CD4-positive, CD25-positive, alpha-beta regulatory T cell (primary cell): Measurements from ENCODE around the gene PLB1. TPM values are rescaled to one million over a fixed set of nuclear protein-coding genes. Genes with fewer than 3 reads are reported as not detected.
"Not testable (repeated sequence)": the region's sequence is repeated elsewhere in the genome, so short reads cannot be mapped to it uniquely, and the experiment has no call there.

Experiments
- ATAC-seq, 2 donors: fragments of 150-1000 bp; cut with Tn5 transposase; one replicate each; pipeline ENCODE4 v1.10.0; 2021; ENCODE audit warnings: low read depth in 2 of 2, moderate number of reproducible peaks in 2 of 2, moderate library complexity in 1 of 2
- DNase-seq, 3 donors: peaks; one replicate each; pipeline versions ENCODE4 v3.0.0 to v3.0.0-alpha.2; 2012 to 2022; ENCODE audit warnings: mixed read lengths in 1 of 3
- H3K27ac ChIP-seq: one replicate; pipeline ENCODE4 v1.7.0; 2013; ENCODE audit warnings: mild to moderate bottlenecking, low read length; ENCODE audit not compliant: insufficient read depth, poor library complexity, severe bottlenecking
- H3K27me3 ChIP-seq: one replicate; pipeline ENCODE4 v1.7.0; 2013; ENCODE audit warnings: low read length; ENCODE audit not compliant: control insufficient read depth, insufficient read depth
- H3K36me3 ChIP-seq: one replicate; pipeline ENCODE4 v1.7.0; 2013; ENCODE audit warnings: mild to moderate bottlenecking, low read length, moderate library complexity; ENCODE audit not compliant: control insufficient read depth, insufficient read depth
- H3K4me1 ChIP-seq: 2 replicates; pipeline ENCODE4 v1.7.0; 2013; ENCODE audit warnings: mild to moderate bottlenecking, low read length; ENCODE audit not compliant: insufficient read depth, control insufficient read depth, poor library complexity, severe bottlenecking
- H3K4me3 ChIP-seq: one replicate; pipeline ENCODE4 v1.7.0; 2013; ENCODE audit warnings: low read depth, mild to moderate bottlenecking, low read length, moderate library complexity
- H3K9me3 ChIP-seq, 2 experiments: 1 replicate in 1 of 2; 2 replicates in 1 of 2; pipeline ENCODE4 v1.7.0; 2013; ENCODE audit warnings: low read length in 2 of 2, mild to moderate bottlenecking in 1 of 2, moderate library complexity in 1 of 2; ENCODE audit not compliant: control insufficient read depth in 2 of 2
- H3K27ac Mint-ChIP-seq, 3 donors: one replicate each; pipeline ENCODE4 v1.8.0; 2020 to 2022; ENCODE audit warnings: mild to moderate bottlenecking in 3 of 3, mixed read lengths in 3 of 3, moderate library complexity in 2 of 3
- H3K27me3 Mint-ChIP-seq: one replicate; pipeline ENCODE4 v1.8.0; 2022; ENCODE audit warnings: mild to moderate bottlenecking, mixed read lengths
- H3K36me3 Mint-ChIP-seq: one replicate; pipeline ENCODE4 v1.8.0; 2020; ENCODE audit warnings: mixed read lengths
- H3K4me1 Mint-ChIP-seq, 4 donors: one replicate each; pipeline ENCODE4 v1.8.0; 2020 to 2022; ENCODE audit warnings: mixed read lengths in 4 of 4, mild to moderate bottlenecking in 1 of 4
- H3K4me3 Mint-ChIP-seq, 4 donors: one replicate each; pipeline ENCODE4 v1.8.0; 2020 to 2022; ENCODE audit warnings: mild to moderate bottlenecking in 4 of 4, mixed read lengths in 4 of 4, moderate library complexity in 3 of 4
- H3K9me3 Mint-ChIP-seq, 7 donors: one replicate each; pipeline ENCODE4 v1.8.0; 2020 to 2022; ENCODE audit warnings: mixed read lengths in 7 of 7, mild to moderate bottlenecking in 3 of 7, moderate library complexity in 2 of 7
- polyA plus RNA-seq, 4 donors: library from polyadenylated mRNA; unstranded; fragments of 300-500 nt; fragmentation: Illumina TruSeq; gene quantifications; one replicate each; pipeline ENCODE4 v1.2.3, GENCODE V29; 2021
- total RNA-seq: library from RNA; stranded (reverse); gene quantifications from one replicate; pipeline ENCODE4 v1.2.3, GENCODE V29; 2022

Gene PLB1
- total and polyA plus RNA-seq, 5 donors from 2014 or later: 0.08 to 2.5 (median 0.97) TPM

DNA sequence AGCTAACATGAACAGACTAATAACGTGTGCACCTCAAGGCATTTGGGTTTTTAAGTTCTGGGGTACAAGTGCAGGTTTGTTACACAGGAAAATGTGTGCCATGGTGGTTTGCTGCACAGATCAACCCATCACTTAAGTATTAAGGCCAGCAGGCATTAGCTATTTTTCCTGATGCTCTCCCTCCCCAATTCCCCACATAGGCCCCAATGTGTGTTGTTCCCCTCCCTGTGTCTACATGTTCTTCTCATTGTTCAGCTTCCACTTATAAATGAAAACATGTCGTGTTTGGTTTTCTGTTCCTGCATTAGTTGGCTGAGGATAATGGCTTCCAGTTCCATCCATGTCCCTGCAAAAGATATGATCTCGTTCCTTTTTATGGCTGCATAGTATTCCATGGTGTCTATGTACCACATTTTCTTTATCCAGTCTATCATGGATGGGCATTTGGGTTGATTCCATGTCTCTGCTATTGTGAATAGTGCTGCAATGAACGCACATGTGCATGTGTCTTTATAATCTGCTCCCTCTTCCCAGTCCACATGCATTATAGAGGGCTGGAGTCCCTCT, 170.0 kb downstream of the PLB1 start:
- not testable (repeated sequence) for H3K4me3 Mint-ChIP-seq, H3K27ac Mint-ChIP-seq, ATAC-seq, H3K27ac ChIP-seq, H3K36me3 Mint-ChIP-seq, H3K4me3 ChIP-seq, H3K9me3 Mint-ChIP-seq, H3K27me3 ChIP-seq, DNase-seq, H3K36me3 ChIP-seq, H3K4me1 ChIP-seq, H3K9me3 ChIP-seq
- H3K27me3 Mint-ChIP-seq: peaks cover 12% of the 10 kb centered on the region
- peaks cover 0 to 11% (median 2%) of the 10 kb centered on the region in 4 donors for H3K4me1 Mint-ChIP-seq

DNA sequence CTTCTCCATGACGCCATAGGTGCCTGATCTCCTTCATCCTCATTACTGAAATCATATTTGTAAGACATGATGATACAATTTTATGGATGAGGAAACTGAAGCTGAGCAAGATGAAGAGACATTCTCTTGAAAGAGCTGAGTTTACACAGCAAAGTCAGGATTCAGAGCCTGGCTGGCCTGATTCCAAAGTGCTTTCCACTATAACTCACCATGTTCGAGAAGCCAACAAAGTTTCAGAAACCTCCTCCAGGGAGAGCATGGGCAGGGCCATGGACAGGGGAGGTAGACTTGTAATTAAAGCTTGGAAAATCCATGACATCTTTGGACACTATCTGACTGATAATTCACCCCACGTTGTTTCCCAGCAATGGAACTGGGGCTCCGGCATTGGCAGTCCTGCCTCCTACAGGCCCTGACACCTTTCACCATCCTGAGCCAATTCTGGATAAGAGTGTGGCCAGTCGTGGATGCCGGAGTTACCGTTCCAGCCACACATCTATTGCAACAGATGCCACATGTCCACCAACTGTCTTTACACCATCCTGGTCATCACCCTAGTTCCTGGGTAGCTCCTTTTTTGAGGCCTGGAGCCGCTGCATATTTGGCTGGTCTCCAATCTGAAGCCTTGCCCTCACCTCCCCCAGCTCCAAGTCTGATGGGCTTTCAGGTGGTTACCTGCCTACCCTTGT, 170.8 kb downstream of the PLB1 start:
- DNase-seq (no peak), ATAC-seq (no peak)
- Mint-ChIP-seq H3K4me1 (peaks cover 0 to 11% (median 2%) of the 10 kb centered on the region in 4 donors), H3K4me3 (peak overlapping the region in 1 of 4 donors; percentile 78), H3K27me3 (peaks cover 12% of the 10 kb centered on the region), H3K9me3 (peaks cover 0 to 7% (median 1%) of the 10 kb centered on the region in 7 donors), H3K27ac (peak overlapping the region in 1 of 3 donors; percentile 10), H3K36me3 (peaks cover 3% of the 10 kb centered on the region)
- Histone ChIP-seq H3K4me1 (no peaks in the 10 kb centered on the region), H3K4me3 (no peak overlapping the region), H3K36me3 (no peaks in the 10 kb centered on the region), H3K27me3 (no peaks in the 10 kb centered on the region), H3K27ac (no peak overlapping the region), H3K9me3 (no peaks in the 10 kb centered on the region)

DNA sequence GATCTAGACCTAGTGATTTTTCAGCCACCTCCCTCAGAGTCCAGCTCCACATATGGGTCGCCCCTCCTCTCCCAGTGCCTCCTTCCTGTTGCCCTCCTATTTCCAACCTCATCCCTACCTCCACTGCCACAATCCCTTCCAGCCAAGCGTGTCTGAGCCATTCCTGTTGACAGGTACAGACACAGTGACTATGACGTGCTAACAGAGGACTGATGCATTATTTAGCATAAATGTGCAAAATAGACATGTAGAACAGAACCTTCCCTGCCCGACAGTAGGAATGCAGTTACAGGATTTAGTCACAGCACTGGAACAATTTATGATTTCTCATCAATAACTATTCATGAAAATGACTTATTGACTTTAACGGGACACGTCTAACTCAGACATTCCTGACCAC, 171.4 kb downstream of the PLB1 start:
- H3K4me3 Mint-ChIP-seq: no peak overlapping the region
- H3K4me1 Mint-ChIP-seq: peaks cover 0 to 11% (median 2%) of the 10 kb centered on the region in 4 donors
- no peaks in the 10 kb centered on the region for H3K9me3 ChIP-seq
- peaks cover 0 to 5% (median 1%) of the 10 kb centered on the region in 7 donors for H3K9me3 Mint-ChIP-seq
- H3K27ac ChIP-seq: no peak overlapping the region
- no peaks in the 10 kb centered on the region for H3K27me3 ChIP-seq
- DNase-seq (no peak), ATAC-seq (no peak)
- H3K27me3 Mint-ChIP-seq: peaks cover 12% of the 10 kb centered on the region
- no peak overlapping the region for H3K4me3 ChIP-seq
- H3K36me3 Mint-ChIP-seq: peaks cover 5% of the 10 kb centered on the region
- H3K27ac Mint-ChIP-seq: peak overlapping the region in 1 of 3 donors; percentile 47
- H3K4me1 ChIP-seq: no peaks in the 10 kb centered on the region
- H3K36me3 ChIP-seq: no peaks in the 10 kb centered on the region

DNA sequence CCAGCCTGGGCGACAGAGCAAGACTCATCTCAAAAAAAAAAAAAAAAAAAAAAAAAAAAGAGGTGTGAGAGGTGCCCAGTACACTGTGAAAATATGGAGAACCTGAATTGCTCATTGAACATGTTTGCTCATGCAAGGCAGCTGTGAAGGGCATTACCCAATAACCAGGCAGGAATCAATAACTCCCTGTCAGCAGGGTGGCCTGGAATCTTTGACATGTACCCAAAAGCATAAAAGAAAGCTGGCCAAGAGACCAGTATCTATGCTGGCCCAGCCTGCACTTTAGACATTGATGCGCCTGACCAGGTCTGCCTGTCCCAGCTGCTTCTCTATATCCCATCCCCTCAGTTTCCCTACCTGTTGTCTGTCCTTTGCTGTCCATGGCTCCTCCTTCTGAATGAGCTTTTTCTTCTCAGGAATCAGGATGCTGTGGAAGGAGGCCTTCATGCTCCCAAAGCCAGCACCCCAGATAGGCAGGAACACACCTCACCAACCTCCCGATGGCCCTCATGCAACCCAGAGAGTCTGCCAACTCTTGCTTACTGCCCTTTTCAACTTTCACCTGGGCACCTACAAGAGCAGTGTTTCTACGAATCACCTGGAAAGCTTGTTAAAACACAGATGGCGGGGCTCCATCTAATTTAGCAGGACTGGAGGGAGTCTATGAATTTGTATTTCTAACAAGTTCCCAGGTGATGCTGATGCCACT, 172.4 kb downstream of the PLB1 start:
- Mint-ChIP-seq H3K4me1 (peaks cover 0 to 7% (median 2%) of the 10 kb centered on the region in 4 donors), H3K27me3 (peaks cover 8% of the 10 kb centered on the region), H3K4me3 (no peak overlapping the region), H3K36me3 (peaks cover 5% of the 10 kb centered on the region), H3K27ac (no peak overlapping the region), H3K9me3 (peaks cover 0 to 10% (median 5%) of the 10 kb centered on the region in 7 donors)
- no peaks in the 10 kb centered on the region for H3K36me3 ChIP-seq
- ATAC-seq (no peak), DNase-seq (no peak)
- H3K4me1 ChIP-seq: no peaks in the 10 kb centered on the region
- no peaks in the 10 kb centered on the region for H3K27me3 ChIP-seq
- H3K4me3 ChIP-seq: no peak overlapping the region
- H3K9me3 ChIP-seq: peaks cover 3 to 7% of the 10 kb centered on the region in 2 experiments
- H3K27ac ChIP-seq: no peak overlapping the region

DNA sequence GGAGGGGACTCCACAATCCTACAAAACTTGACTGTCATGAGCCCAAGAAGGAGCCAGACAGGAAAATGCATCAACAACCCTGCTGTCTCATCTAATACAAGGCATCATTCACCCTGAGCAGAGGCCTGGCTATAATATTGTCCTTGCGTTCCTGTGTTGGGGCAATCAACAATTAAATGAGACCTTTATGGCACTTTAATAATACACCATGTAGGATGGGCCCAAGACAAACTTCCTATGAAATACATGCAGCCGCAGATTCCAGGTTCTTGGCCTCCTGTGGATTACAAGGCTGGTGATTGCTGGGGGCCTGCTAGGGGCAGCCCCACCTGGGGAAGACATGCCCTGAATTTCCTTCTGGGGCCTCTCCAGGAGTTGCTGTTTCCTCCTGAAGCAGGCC, 173.0 kb downstream of the PLB1 start:
- peaks cover 5% of the 10 kb centered on the region for H3K36me3 Mint-ChIP-seq
- H3K4me1 ChIP-seq: no peaks in the 10 kb centered on the region
- no peaks in the 10 kb centered on the region for H3K36me3 ChIP-seq
- H3K4me1 Mint-ChIP-seq: peaks cover 0 to 5% (median 2%) of the 10 kb centered on the region in 4 donors
- no peak overlapping the region for H3K27ac Mint-ChIP-seq
- H3K9me3 Mint-ChIP-seq: peaks cover 0 to 13% (median 5%) of the 10 kb centered on the region in 7 donors
- no peak overlapping the region for H3K4me3 ChIP-seq
- peaks cover 8% of the 10 kb centered on the region for H3K27me3 Mint-ChIP-seq
- no peak overlapping the region for H3K4me3 Mint-ChIP-seq
- no peak overlapping the region for H3K27ac ChIP-seq
- no peaks in the 10 kb centered on the region for H3K27me3 ChIP-seq
- peaks cover 3 to 7% of the 10 kb centered on the region in 2 experiments for H3K9me3 ChIP-seq
- ATAC-seq (no peak), DNase-seq (no peak)

DNA sequence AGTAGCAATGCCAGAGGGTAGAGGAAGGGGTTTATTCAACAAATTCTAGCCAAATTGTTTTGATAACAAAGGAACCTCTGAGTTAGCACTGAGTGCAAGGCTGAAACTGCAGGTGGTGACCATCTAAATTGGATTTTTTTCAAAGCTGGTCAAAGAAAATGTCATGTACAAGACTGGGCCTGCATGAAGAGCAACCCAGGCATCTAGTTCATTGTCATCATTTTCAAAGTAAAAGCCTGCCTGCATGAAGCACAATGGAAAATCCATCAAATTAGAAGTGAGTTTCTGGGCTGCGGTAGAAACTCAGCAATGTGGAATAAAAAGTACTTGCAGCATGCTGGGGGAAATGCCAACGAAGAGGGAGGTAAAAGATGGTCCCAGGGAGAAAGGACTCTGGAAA, 175.0 kb downstream of the PLB1 start:
- Histone ChIP-seq H3K9me3 (peaks cover 3 to 7% of the 10 kb centered on the region in 2 experiments), H3K4me1 (no peaks in the 10 kb centered on the region), H3K27me3 (no peaks in the 10 kb centered on the region), H3K4me3 (no peak overlapping the region), H3K36me3 (no peaks in the 10 kb centered on the region), H3K27ac (no peak overlapping the region)
- ATAC-seq (no peak), DNase-seq (no peak)
- Mint-ChIP-seq H3K9me3 (peaks cover 0 to 13% (median 5%) of the 10 kb centered on the region in 7 donors), H3K4me3 (no peak overlapping the region), H3K27ac (no peak overlapping the region), H3K4me1 (peaks cover 0 to 5% (median 0%) of the 10 kb centered on the region in 4 donors), H3K27me3 (peaks cover 3% of the 10 kb centered on the region), H3K36me3 (peaks cover 5% of the 10 kb centered on the region)

DNA sequence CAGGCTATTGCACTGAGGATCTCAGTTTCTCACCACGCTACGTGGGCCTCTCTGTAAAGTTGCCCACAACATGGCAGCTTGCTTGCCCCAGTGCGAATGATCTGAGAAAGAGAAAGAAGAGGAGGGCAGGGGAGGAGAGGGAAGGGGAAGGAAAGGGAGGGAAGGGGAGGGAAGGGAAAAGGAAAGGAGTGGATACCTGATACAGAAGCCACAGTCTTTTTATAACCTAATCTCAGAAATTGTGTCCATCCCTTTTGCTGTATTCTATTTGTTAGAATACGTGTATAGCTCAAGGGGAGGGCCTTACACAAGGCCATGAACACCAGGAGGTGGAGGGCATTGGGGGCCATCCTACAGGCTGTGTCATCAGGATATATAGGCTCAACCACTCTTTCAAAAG, 177.5 kb downstream of the PLB1 start:
- H3K4me1 Mint-ChIP-seq: peaks cover 0 to 5% (median under 1%) of the 10 kb centered on the region in 4 donors
- no peak overlapping the region for H3K4me3 ChIP-seq
- DNase-seq: no peak
- H3K36me3 ChIP-seq: no peaks in the 10 kb centered on the region
- H3K9me3 ChIP-seq: peaks cover 3 to 7% of the 10 kb centered on the region in 2 experiments
- no peaks in the 10 kb centered on the region for H3K27me3 ChIP-seq
- no peaks in the 10 kb centered on the region for H3K27me3 Mint-ChIP-seq
- peaks cover 5% of the 10 kb centered on the region for H3K36me3 Mint-ChIP-seq
- H3K4me1 ChIP-seq: no peaks in the 10 kb centered on the region
- H3K27ac Mint-ChIP-seq: no peak overlapping the region
- H3K27ac ChIP-seq: no peak overlapping the region
- no peak for ATAC-seq
- H3K4me3 Mint-ChIP-seq: no peak overlapping the region
- peaks cover 0 to 13% (median 3%) of the 10 kb centered on the region in 7 donors for H3K9me3 Mint-ChIP-seq
